GM12878 (cell line): ENCODE results near the gene IL33. TPM values are rescaled to one million over a fixed set of nuclear protein-coding genes. Genes with fewer than 3 reads are reported as not detected.

Source experiments
- ATAC-seq: fragments of 200-7000 bp; cut with Tn5 transposase; 3 replicates; pipeline ENCODE4 v1.9.1; 2020; ENCODE audit warnings: mild to moderate bottlenecking, moderate library complexity
- BruUV-seq: library from RNA; stranded (reverse); fragments of 400-500 nt; replicated peaks from 2 replicates; lab custom pipeline; 2021; lab: Mats Ljungman, UMichigan
- CTCF ChIA-PET: fragments of 300-600 bp; sonication (Branson Sonifier 250); formaldehyde crosslinking; extraction: SDS; loops from one replicate; lab custom pipeline; 2021; ENCODE audit warnings: inconsistent platforms; lab: Yijun Ruan, JAX
- POLR2A ChIA-PET: fragments of 350-600 bp; formaldehyde crosslinking; extraction: SDS; loops from one replicate; lab custom pipeline; 2021; ENCODE audit warnings: inconsistent platforms; lab: Charles Lee
- RAD21 ChIA-PET: fragments of 300-600 bp; sonication (Branson Sonifier 250); formaldehyde crosslinking; loops from one replicate; lab custom pipeline; 2023; ENCODE audit warnings: antibody characterized with exemption; ENCODE audit not compliant: unreplicated experiment; lab: Charles Lee
- SMC1A ChIA-PET: fragments of 300-600 bp; sonication (Branson Sonifier 250); formaldehyde crosslinking; loops from one replicate; lab custom pipeline; 2023; ENCODE audit not compliant: unreplicated experiment, uncharacterized antibody; lab: Charles Lee
- DNase-seq: peaks from one replicate; pipeline ENCODE4 v3.0.0-alpha.2; 2011; ENCODE audit warnings: low read depth, low spot score
- FAIRE-seq: peaks from 3 replicates; lab custom pipeline; 2011; peaks lifted over from hg19 to GRCh38; lab: Jason Lieb, UNC
- H2AFZ ChIP-seq: 2 replicates; pipeline ENCODE4 v1.6.0; 2011; ENCODE audit warnings: low read depth, low read length, control low read depth; ENCODE audit not compliant: control insufficient read depth
- H3K27ac ChIP-seq: 2 replicates; pipeline ENCODE4 v1.5.1; 2011; ENCODE audit warnings: control low read depth; ENCODE audit not compliant: control insufficient read depth, insufficient read depth
- H3K27me3 ChIP-seq, 2 experiments: replicated peaks in 1 of 2; 2 replicates each; pipeline versions ENCODE4 v1.6.0 to v1.6.1; 2011; ENCODE audit warnings: low read length in 1 of 2; ENCODE audit not compliant: control insufficient read depth in 2 of 2, insufficient read depth in 2 of 2
- H3K36me3 ChIP-seq, 2 experiments: 2 replicates each; pipeline ENCODE4 v1.5.1; 2011; ENCODE audit warnings: low read length in 1 of 2; ENCODE audit not compliant: control insufficient read depth in 2 of 2, insufficient read depth in 2 of 2
- H3K4me1 ChIP-seq: 2 replicates; pipeline ENCODE4 v1.6.1; 2011; ENCODE audit warnings: mild to moderate bottlenecking, low read length, moderate library complexity, mixed read lengths; ENCODE audit not compliant: control insufficient read depth, insufficient read depth
- H3K4me2 ChIP-seq: 2 replicates; pipeline ENCODE4 v1.6.0; 2011; ENCODE audit warnings: control low read depth; ENCODE audit not compliant: control insufficient read depth, insufficient read depth
- H3K4me3 ChIP-seq: fragments of 200-600 bp; sonication (generic); 2 replicates; pipeline ENCODE4 v1.5.1; 2016
- H3K79me2 ChIP-seq: 2 replicates; pipeline ENCODE4 v1.6.0; 2011; ENCODE audit warnings: low read length; ENCODE audit not compliant: control insufficient read depth, insufficient read depth
- H3K9ac ChIP-seq: 2 replicates; pipeline ENCODE4 v1.8.0; 2011; ENCODE audit warnings: low read length, control low read depth, mixed read lengths; ENCODE audit not compliant: control insufficient read depth, insufficient read depth
- H3K9me3 ChIP-seq: replicated peaks from 3 replicates; pipeline ENCODE4 v1.5.1; 2011; ENCODE audit warnings: mild to moderate bottlenecking, low read length; ENCODE audit not compliant: control insufficient read depth, insufficient read depth
- H4K20me1 ChIP-seq: 2 replicates; pipeline ENCODE4 v1.6.0; 2011; ENCODE audit not compliant: control insufficient read depth, insufficient read depth
- ATF2 ChIP-seq: IDR thresholded peaks from 2 replicates; pipeline ENCODE4 v1.6.1; 2012; ENCODE audit warnings: low read length, inconsistent platforms
- ATF3 ChIP-seq: IDR thresholded peaks from 2 replicates; pipeline ENCODE4 v1.6.1; 2011; ENCODE audit warnings: low read depth, mild to moderate bottlenecking, low read length, moderate library complexity, borderline replicate concordance; ENCODE audit errors: extremely low read depth
- ATF7 ChIP-seq: fragments of 450-650 bp; IDR thresholded peaks from 2 replicates; pipeline ENCODE4 v1.6.1; 2016; ENCODE audit warnings: low read depth, mild to moderate bottlenecking
- JUNB ChIP-seq: IDR thresholded peaks from 2 replicates; pipeline ENCODE4 v1.6.1; 2016; ENCODE audit warnings: antibody characterized with exemption, mild to moderate bottlenecking
- MAX ChIP-seq: IDR thresholded peaks from 2 replicates; pipeline ENCODE4 v1.6.1; 2012; ENCODE audit warnings: low read depth, low read length, improper control_type of control experiment
- MLLT1 ChIP-seq: fragments of 450-650 bp; IDR thresholded peaks from 2 replicates; pipeline ENCODE4 v1.6.1; 2016; ENCODE audit warnings: mild to moderate bottlenecking
- PKNOX1 ChIP-seq: fragments of 450-650 bp; IDR thresholded peaks from 2 replicates; pipeline ENCODE4 v1.6.1; 2016; ENCODE audit warnings: mild to moderate bottlenecking
- PML ChIP-seq: IDR thresholded peaks from 2 replicates; pipeline ENCODE4 v1.6.1; 2012; ENCODE audit warnings: low read length, inconsistent platforms
- RAD51 ChIP-seq: fragments of 450-650 bp; IDR thresholded peaks from 2 replicates; pipeline ENCODE4 v1.6.1; 2016; ENCODE audit warnings: moderate library complexity, mild to moderate bottlenecking, inconsistent platforms
- RUNX3 ChIP-seq: IDR thresholded peaks from 2 replicates; pipeline ENCODE4 v1.6.1; 2012; ENCODE audit warnings: low read length, inconsistent platforms
- STAT1 ChIP-seq: fragments of 450-650 bp; conservative IDR thresholded peaks from 2 replicates; pipeline ENCODE4 v1.6.1; 2014; ENCODE audit warnings: antibody characterized with exemption, mild to moderate bottlenecking
- TBL1XR1 ChIP-seq: IDR thresholded peaks from 2 replicates; pipeline ENCODE4 v1.6.1; 2012; ENCODE audit warnings: low read depth, low read length, improper control_type of control experiment
- USF2 ChIP-seq: IDR thresholded peaks from 2 replicates; pipeline ENCODE4 v1.6.1; 2011; ENCODE audit warnings: low read depth, low read length, improper control_type of control experiment, borderline replicate concordance
- ZBED1 ChIP-seq: IDR thresholded peaks from 2 replicates; pipeline ENCODE4 v1.6.1; 2016; ENCODE audit warnings: borderline replicate concordance
- ZBTB4 ChIP-seq: fragments of 450-650 bp; formaldehyde crosslinking; IDR thresholded peaks from 2 replicates; pipeline ENCODE4 v1.4.0; 2022; ENCODE audit warnings: mild to moderate bottlenecking, moderate library complexity
- ZNF207 ChIP-seq: fragments of 450-650 bp; IDR thresholded peaks from 2 replicates; pipeline ENCODE4 v1.6.1; 2014; ENCODE audit warnings: antibody characterized with exemption, mild to moderate bottlenecking, borderline replicate concordance
- ZSCAN29 ChIP-seq: fragments of 450-650 bp; IDR thresholded peaks from 2 replicates; pipeline ENCODE4 v1.6.1; 2017; ENCODE audit warnings: mild to moderate bottlenecking, moderate library complexity
- WGBS: methylation state at CpG from one replicate; pipeline ENCODE4 v1.1.6; 2016; ENCODE audit warnings: low lambda C conversion rate; ENCODE audit not compliant: insufficient replicate concordance, insufficient coverage; ENCODE audit errors: missing lambda C conversion rate; 5-methylcytosine and 5-hydroxymethylcytosine counted together
- in situ Hi-C: fragments of 300-500 bp; cut with MboI; formaldehyde crosslinking; loops from 9 replicates; pipeline ENCODE4 v1.14.3; 2018; ENCODE audit warnings: mixed read lengths
- intact Hi-C: fragments of 100-400 bp; cut with micrococcal nuclease; formaldehyde crosslinking; loops from one replicate; pipeline ENCODE4 v1.14.2; 2022; ENCODE audit not compliant: unreplicated experiment
- polyA plus RNA-seq, 11 experiments: library from polyadenylated mRNA; depleted of rRNA in 4 of 11; unstranded in 6 of 11; stranded (reverse) in 5 of 11; fragments of >200 nt; fragmentation: Nextera tagmentation in 4 of 11; fragmentation: Illumina TruSeq in 1 of 11; extraction: Ambion mirVana in 4 of 11; extraction: Trizol in 1 of 11; gene quantifications; 1 replicate in 1 of 11; 2 replicates in 10 of 11; pipeline versions ENCODE4 v1.2.1 to v1.2.3, GENCODE V29; 2011 to 2016; ENCODE audit warnings: inconsistent platforms in 2 of 11, missing spikeins in 2 of 11, low read depth in 1 of 11
- total RNA-seq, 4 experiments: library from RNA; depleted of rRNA in 3 of 4; stranded (reverse); fragments of >200 nt in 3 of 4; fragmentation: Illumina TruSeq in 1 of 4; extraction: Trizol in 1 of 4; gene quantifications; 2 replicates each; pipeline versions ENCODE4 v1.2.1 to v1.2.3, GENCODE V29; 2013 to 2021

The IL33 gene
- total and polyA plus RNA-seq, 10 of the 15 experiments (the other 5 are each of a cell fraction or from before 2014, with no cell fraction given): not detected

GRCh38 chr9:6183227-6183551, 32.4 kb upstream of the IL33 start:
- ChIA-PET SMC1A (interaction anchor here (1.1 to 3.4 kb wide), 3 partner anchors 11 to 234 kb away, joined by 3 to 19 read pairs (median 3); no protein-coding TSS in a partner anchor), CTCF (no interaction called here), POLR2A (no interaction called here), RAD21 (no interaction called here)
- BruUV-seq: no TSS peak
- Histone ChIP-seq H4K20me1 (no peaks in the 10 kb centered on the region), H3K4me1 (peaks cover 33% of the 10 kb centered on the region), H3K9ac (no peak overlapping the region), H3K27ac (no peak overlapping the region), H3K4me2 (no peak overlapping the region), H3K27me3 (no peaks in the 10 kb centered on the region), H3K79me2 (no peaks in the 10 kb centered on the region), H3K9me3 (no peaks in the 10 kb centered on the region; the same call in 2 of the 3 replicates), H3K36me3 (no peaks in the 10 kb centered on the region), H2AFZ (no peak overlapping the region), H3K4me3 (no peak overlapping the region)
- DNase-seq (no peak), FAIRE-seq (no peak), ATAC-seq (no peak)
- in situ Hi-C loops: no loop called here
- 100% methylated on average over 2 of the region's 2 CpGs for WGBS
- TF ChIP-seq RAD51 (no peak), ZBED1 (no peak), ZSCAN29 (no peak), RUNX3 (no peak), ZBTB4 (CRISPR knock-in tag) (no peak), USF2 (no peak), MLLT1 (no peak), ATF3 (no peak), JUNB (no peak), STAT1 (no peak), ATF2 (no peak), ATF7 (no peak), MAX (no peak), TBL1XR1 (no peak), PKNOX1 (no peak), ZNF207 (no peak), PML (no peak)
- intact Hi-C loops: no loop called here
